HG03575 (cell line): Measurements from ENCODE around the gene ATP8B3.
"Not testable (repeated sequence)": the region's sequence is repeated elsewhere in the genome, so short reads cannot be mapped to it uniquely, and the experiment has no call there.

Source experiments
- ATAC-seq: cut with Tn5 transposase; IDR thresholded peaks from one replicate; pipeline ENCODE4 v1.9.1; 2021; ENCODE audit not compliant: unreplicated experiment, insufficient number of reproducible peaks, low FRiP score; ENCODE audit errors: extremely low read depth

The ATP8B3 gene

GRCh38 chr19:1763648-1764639, 48.1 kb downstream of the ATP8B3 start:
- no peak for ATAC-seq

- ATAC-seq = no peak
These were observed 49.6 kb downstream of the ATP8B3 start for GRCh38 chr19:1762243-1763117.

GRCh38 chr19:1761528-1762242, 50.4 kb downstream of the ATP8B3 start:
- no peak for ATAC-seq

GRCh38 chr19:1760786-1761527, 51.1 kb downstream of the ATP8B3 start:
- ATAC-seq = not testable (repeated sequence)

GRCh38 chr19:1760020-1760419, 52.1 kb downstream of the ATP8B3 start:
- no peak for ATAC-seq

GRCh38 chr19:1758959-1759903, 52.8 kb downstream of the ATP8B3 start:
- ATAC-seq = no peak

GRCh38 chr19:1758231-1758577, 53.9 kb downstream of the ATP8B3 start:
- ATAC-seq = no peak

- no peak for ATAC-seq
These were observed 54.4 kb downstream of the ATP8B3 start for GRCh38 chr19:1757468-1758230.

- ATAC-seq = no peak
These were observed 55.2 kb downstream of the ATP8B3 start for GRCh38 chr19:1756705-1757465.

- no peak for ATAC-seq
These were observed 55.8 kb downstream of the ATP8B3 start for GRCh38 chr19:1756264-1756663.

- no peak for ATAC-seq
These were observed 56.5 kb downstream of the ATP8B3 start for GRCh38 chr19:1755467-1756171.

GRCh38 chr19:1754636-1755466, 57.2 kb downstream of the ATP8B3 start:
- ATAC-seq = no peak

- no peak for ATAC-seq
These were observed 57.9 kb downstream of the ATP8B3 start for GRCh38 chr19:1754018-1754635.
